K562 (cell line): ENCODE data around the gene MYO1F.

Source experiments
- CHCHD3 ChIP-seq: fragments of 250-450 bp; sonication (Bioruptor Pico); IDR thresholded peaks from 2 replicates; pipeline ENCODE4 v2.1.2; 2022; ENCODE audit warnings: mild to moderate bottlenecking
- CREB1 ChIP-seq, 2 experiments: sonication (generic) in 1 of 2; formaldehyde crosslinking in 1 of 2; IDR thresholded peaks; 2 replicates each; pipeline versions ENCODE4 v1.6.1 to v1.8.0; 2012 to 2022; ENCODE audit warnings: inconsistent platforms in 1 of 2, mild to moderate bottlenecking in 1 of 2, missing genetic modification reagents in 1 of 2, moderate library complexity in 1 of 2
- ETV6 ChIP-seq, 3 experiments: fragments of 150-350 bp in 1 of 3; sonication (generic) in 1 of 3; formaldehyde crosslinking in 1 of 3; IDR thresholded peaks; 2 replicates each; pipeline versions ENCODE4 v1.6.1 to v1.8.0; 2014 to 2022; ENCODE audit warnings: borderline replicate concordance in 2 of 3, low read depth in 2 of 3, antibody characterized with exemption in 1 of 3, low read length in 1 of 3, mild to moderate bottlenecking in 1 of 3, missing genetic modification reagents in 1 of 3
- RAD51 ChIP-seq: fragments of 450-650 bp; IDR thresholded peaks from 2 replicates; pipeline ENCODE4 v1.7.1; 2016; ENCODE audit warnings: low read depth, mild to moderate bottlenecking, borderline replicate concordance
- ZBTB11 ChIP-seq, 3 experiments: fragments of 200-800 bp in 1 of 3; fragments of 250-450 bp in 1 of 3; fragments of 450-650 bp in 1 of 3; sonication (Bioruptor Pico) in 1 of 3; sonication (Bioruptor generic) in 1 of 3; formaldehyde crosslinking in 1 of 3; IDR thresholded peaks; 2 replicates each; pipeline versions ENCODE4 v1.6.1 to v1.8.0; 2016 to 2022; ENCODE audit warnings: mild to moderate bottlenecking in 2 of 3, missing genetic modification characterization in 2 of 3, missing compliant biosample characterization in 1 of 3, moderate library complexity in 1 of 3
- ZNF143 ChIP-seq: sonication (generic); formaldehyde crosslinking; IDR thresholded peaks from 2 replicates; pipeline ENCODE4 v1.9.0; 2022; ENCODE audit warnings: mild to moderate bottlenecking, missing genetic modification reagents
- TF ChIP-seq, protein P1 (sequence below), 3 experiments: IDR thresholded peaks in 2 of 3; conservative IDR thresholded peaks in 1 of 3; 2 replicates each; pipeline ENCODE4 v1.5.1; 2011 to 2012; ENCODE audit warnings: low read length in 3 of 3, mild to moderate bottlenecking in 3 of 3, control low read depth in 2 of 3, improper control_type of control experiment in 1 of 3, inconsistent platforms in 1 of 3, low read depth in 1 of 3, mixed read lengths in 1 of 3, moderate library complexity in 1 of 3; ENCODE audit not compliant: insufficient read depth in 2 of 3

DNA sequence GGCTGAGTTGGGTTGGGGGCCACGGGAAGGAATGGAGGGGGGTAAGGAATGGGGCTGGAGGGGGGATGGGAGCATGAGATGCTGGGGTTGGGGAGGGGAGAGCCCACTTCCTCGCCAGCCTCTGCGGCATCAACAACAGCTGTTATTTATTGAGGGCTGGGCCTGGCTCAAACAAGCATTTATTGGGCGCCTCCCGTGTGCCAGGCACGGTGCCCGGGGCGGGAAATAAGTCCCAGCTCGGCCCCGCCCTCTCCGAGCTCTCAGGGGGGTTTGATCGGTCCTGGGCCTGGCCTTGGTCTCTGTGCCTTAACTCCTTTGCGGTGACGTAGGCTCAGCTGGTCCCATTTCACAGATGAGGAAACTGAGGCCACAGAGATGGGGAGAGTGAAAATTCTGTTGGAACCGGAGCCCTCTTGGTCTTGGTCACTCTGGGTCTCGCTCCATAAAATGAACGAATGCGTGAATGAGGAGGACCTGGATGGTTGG is 34.2 kb upstream of the MYO1F start:
- no peak for TF ChIP-seq CHCHD3 (CRISPR knock-in tag)
- no peak for TF ChIP-seq RAD51
- TF ChIP-seq CREB1 (IDR thresholded peaks at IDR 0.05), result no peak
- TF ChIP-seq CREB1 (CRISPR knock-in tag; IDR thresholded peaks at IDR 0.05), result no peak
- no peak for TF ChIP-seq ZBTB11 (CRISPR knock-in tag; IDR thresholded peaks at IDR 0.05)
- TF ChIP-seq, protein P1, sequence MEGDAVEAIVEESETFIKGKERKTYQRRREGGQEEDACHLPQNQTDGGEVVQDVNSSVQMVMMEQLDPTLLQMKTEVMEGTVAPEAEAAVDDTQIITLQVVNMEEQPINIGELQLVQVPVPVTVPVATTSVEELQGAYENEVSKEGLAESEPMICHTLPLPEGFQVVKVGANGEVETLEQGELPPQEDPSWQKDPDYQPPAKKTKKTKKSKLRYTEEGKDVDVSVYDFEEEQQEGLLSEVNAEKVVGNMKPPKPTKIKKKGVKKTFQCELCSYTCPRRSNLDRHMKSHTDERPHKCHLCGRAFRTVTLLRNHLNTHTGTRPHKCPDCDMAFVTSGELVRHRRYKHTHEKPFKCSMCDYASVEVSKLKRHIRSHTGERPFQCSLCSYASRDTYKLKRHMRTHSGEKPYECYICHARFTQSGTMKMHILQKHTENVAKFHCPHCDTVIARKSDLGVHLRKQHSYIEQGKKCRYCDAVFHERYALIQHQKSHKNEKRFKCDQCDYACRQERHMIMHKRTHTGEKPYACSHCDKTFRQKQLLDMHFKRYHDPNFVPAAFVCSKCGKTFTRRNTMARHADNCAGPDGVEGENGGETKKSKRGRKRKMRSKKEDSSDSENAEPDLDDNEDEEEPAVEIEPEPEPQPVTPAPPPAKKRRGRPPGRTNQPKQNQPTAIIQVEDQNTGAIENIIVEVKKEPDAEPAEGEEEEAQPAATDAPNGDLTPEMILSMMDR (IDR thresholded peaks at IDR 0.05 in 2 of 3, conservative IDR thresholded peaks at IDR 0.05 in 1 of 3; ENCODE audit: insufficient read depth in 2 of 3, low read depth in 1 of 3, low read length in 3 of 3), result no peak
- no peak for TF ChIP-seq ZNF143 (CRISPR knock-in tag)
- no peak for TF ChIP-seq ETV6 (IDR thresholded peaks at IDR 0.05; ENCODE audit: borderline replicate concordance in 1 of 2, low read depth in 2 of 2, low read length in 1 of 2)
- TF ChIP-seq ETV6 (CRISPR knock-in tag; IDR thresholded peaks at IDR 0.05; ENCODE audit: borderline replicate concordance), result no peak
